C4-2B (cell line): Measurements from ENCODE around the gene NDUFS8.

Source experiments
- H3K27ac ChIP-seq: fragments of 450-650 bp; 2 replicates; pipeline ENCODE4 v1.5.1; 2017
- ZFX ChIP-seq: fragments of 450-650 bp; IDR thresholded peaks from 2 replicates; pipeline ENCODE4 v1.6.1; 2017
- TF ChIP-seq, protein P1 (sequence below): fragments of 450-650 bp; conservative IDR thresholded peaks from 2 replicates; pipeline ENCODE4 v1.5.1; 2017; ENCODE audit warnings: mild to moderate bottlenecking

Gene NDUFS8

GRCh38 chr11:68053117-68053516 lies 22.6 kb downstream of the NDUFS8 start:
- TF ChIP-seq, protein P1, sequence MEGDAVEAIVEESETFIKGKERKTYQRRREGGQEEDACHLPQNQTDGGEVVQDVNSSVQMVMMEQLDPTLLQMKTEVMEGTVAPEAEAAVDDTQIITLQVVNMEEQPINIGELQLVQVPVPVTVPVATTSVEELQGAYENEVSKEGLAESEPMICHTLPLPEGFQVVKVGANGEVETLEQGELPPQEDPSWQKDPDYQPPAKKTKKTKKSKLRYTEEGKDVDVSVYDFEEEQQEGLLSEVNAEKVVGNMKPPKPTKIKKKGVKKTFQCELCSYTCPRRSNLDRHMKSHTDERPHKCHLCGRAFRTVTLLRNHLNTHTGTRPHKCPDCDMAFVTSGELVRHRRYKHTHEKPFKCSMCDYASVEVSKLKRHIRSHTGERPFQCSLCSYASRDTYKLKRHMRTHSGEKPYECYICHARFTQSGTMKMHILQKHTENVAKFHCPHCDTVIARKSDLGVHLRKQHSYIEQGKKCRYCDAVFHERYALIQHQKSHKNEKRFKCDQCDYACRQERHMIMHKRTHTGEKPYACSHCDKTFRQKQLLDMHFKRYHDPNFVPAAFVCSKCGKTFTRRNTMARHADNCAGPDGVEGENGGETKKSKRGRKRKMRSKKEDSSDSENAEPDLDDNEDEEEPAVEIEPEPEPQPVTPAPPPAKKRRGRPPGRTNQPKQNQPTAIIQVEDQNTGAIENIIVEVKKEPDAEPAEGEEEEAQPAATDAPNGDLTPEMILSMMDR: no peak
- TF ChIP-seq ZFX: no peak
- H3K27ac ChIP-seq: no peak overlapping the region

DNA sequence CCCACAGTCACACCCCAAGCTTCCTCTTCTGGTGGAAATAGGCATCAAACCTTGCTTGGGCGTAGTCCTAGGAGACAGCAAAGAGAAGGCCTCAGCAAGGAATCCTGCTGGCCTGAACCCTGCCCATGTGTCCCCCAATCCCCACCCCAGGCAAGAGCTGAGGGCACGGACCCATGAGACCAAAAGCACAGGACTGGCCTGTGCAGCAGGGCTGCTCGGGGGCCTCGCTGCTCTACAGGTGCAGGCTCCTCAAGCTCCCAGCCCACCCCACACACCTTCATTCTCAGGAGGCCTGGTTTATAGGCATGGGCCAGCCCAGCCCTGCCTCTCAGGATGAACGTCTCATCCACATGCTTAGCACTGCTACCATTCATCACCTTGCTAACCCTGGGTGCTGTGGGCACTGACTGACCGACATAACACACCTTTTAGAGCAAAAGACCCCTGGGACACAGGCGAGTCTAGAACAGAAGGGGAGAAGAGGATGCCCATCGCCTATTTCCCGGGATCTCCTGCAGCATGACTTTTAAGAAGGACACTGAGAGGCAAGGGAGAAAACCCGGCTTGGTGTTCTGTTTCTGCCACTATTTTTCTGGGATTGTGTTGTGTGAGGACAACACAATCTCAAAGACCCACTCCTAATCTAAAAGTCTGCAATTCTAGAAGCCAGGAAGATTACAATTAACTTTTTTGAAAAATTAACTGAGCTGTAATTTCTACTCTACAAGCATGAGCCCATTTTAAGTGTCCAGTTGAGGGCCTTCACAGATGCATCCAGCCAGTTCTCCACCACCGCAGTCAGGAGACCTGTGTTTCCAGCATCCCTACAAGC lies 23.7 kb downstream of the NDUFS8 start:
- no peak for TF ChIP-seq ZFX
- TF ChIP-seq, protein P1: no peak
- no peak overlapping the region for H3K27ac ChIP-seq

GRCh38 chr11:68056317-68057285 lies 26.1 kb downstream of the NDUFS8 start:
- TF ChIP-seq, protein P1: no peak
- TF ChIP-seq ZFX: no peak
- H3K27ac ChIP-seq: no peak overlapping the region

DNA sequence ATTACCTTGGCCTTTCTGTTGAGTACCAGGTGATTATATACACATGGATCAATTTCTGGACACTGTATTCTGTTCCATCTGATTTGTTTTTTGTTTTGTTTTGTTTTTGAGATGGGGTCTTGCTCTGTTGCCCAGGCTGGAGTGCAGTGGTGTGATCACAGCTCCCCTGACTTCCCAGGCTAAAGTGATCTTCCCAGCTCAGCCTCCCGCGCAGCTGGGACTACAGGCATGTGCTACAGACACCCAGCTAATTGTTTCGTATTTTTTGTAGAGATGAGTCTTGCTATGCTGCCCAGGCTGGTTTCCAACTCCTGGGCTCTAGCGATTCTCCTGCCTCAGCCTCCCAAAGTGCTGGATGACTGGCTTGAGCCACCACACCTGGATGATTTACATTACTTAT lies 27.3 kb downstream of the NDUFS8 start:
- no peak for TF ChIP-seq ZFX
- TF ChIP-seq, protein P1: no peak
- H3K27ac ChIP-seq: no peak overlapping the region

DNA sequence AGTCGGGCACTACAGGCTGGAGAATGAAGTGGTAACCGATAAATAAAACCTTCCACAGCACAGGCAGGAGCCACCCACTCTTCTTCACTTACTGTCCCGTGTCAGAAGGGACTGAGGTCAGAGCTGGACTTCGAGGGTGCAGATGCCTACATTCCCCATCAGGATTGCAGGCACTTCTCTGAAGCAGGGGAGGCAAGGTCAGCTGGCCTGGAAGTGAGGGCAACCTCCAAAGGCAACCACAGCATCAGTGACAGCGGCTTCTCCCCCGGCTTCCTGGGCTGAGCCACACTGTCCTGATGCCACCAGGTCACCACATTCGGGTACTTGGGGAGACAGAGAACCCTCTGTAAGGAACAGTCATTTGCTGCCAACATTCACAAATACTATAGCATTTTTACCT lies 31.0 kb downstream of the NDUFS8 start:
- TF ChIP-seq, protein P1: no peak
- no peak for TF ChIP-seq ZFX

DNA sequence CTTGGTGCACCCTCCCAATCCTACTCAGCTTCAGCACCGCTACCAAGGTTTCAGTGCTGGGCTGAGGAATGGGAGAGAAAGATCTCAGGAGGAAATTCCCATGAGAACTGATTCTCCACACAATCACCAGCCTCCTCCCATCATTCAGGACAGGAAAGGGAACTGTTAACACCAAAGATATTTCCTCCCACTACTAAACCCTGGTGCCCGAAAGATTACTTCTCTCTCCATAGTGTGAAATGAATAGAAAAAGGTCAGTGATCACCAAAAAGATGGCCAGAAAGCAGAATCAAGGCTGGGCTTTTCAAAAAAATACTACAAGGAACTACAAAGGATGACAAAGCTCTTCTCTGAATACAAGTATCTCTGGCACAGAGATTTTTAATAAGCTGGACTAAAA lies 34.4 kb downstream of the NDUFS8 start:
- no peak for TF ChIP-seq ZFX
- TF ChIP-seq, protein P1: no peak
- no peak overlapping the region for H3K27ac ChIP-seq

More for the DNA sequence above, 31.0 kb downstream of the NDUFS8 start:
- no peak overlapping the region for H3K27ac ChIP-seq

GRCh38 chr11:68065841-68066240 lies 35.4 kb downstream of the NDUFS8 start:
- H3K27ac ChIP-seq: no peak overlapping the region
- TF ChIP-seq, protein P1: no peak
- TF ChIP-seq ZFX: no peak
